ENCODE results near the gene IGFBP2.

IGFBP2 gene

DNA sequence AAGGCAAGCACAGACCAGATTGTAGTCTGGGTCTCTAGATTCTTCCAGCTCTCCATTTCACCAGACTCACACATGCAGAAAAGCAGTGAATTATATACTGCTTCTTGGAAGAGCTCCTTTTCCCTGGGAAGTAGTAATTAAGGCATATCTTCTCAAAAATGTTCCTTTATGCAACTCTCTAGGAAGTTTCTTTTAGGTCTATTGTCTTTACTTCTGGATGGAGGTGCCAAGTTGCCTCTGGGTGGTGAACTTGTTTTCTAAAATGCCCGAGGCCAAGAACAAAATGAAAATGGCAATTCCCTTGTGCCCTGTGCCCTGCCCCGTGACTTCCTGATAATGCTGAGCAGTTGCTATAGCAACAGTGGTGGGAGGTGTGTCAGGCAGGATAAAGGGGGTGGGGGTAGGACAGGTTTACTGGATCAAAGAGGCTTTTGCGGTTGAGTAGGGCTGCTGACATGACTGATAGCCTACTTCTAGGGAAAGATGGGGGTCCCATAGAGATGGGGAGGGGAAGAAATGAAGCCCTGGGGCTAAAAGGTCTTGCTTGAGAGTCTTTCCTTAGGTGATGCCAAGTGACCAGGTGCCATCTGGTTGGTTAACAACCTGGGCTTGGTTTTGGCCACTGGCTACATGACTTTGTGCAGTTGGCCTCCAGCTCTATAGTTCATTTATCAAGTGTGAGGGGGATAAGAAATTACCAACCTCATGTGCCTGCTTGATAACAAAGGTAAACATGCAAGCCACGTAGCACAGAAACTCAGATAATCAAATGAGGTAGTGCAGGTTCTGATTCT, 11.8 kb downstream of the IGFBP2 start:
- no peak for DNase-seq

DNA sequence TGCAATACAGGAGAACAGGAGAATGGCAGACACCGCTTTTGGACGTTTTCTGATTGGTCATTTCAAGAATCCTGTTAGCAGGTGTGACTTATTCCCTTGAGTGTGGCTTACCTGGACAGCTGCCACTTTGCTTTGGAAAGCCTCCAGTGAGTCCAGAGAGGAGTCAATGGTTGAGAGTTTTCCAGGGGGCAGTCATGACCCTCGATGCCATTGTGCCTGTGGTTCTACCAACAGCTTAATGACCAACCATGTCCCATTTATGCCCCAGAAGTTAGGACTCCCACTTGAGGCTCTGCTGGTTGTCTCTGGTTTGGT, 12.4 kb downstream of the IGFBP2 start:
- DNase-seq = no peak

DNA sequence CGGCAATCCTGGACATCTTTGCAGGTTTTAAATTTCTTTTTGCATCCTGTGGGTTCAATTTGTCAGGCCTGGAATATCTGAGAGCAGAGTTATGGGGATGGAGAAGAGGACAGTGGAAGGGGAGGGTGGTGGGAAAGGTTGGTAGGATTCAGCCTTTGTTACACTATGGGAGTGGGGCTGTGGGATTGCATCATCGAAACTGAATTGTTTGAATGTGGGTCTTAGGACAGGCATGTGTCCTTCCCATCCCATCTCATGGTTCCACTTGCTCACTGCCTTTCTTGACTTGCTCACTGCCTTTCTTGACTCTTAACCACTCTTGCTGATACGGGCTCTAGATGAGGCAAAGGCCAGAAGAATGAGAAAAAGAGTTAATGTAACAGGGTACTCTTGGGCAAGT, 12.9 kb downstream of the IGFBP2 start:
- no peak for DNase-seq

DNA sequence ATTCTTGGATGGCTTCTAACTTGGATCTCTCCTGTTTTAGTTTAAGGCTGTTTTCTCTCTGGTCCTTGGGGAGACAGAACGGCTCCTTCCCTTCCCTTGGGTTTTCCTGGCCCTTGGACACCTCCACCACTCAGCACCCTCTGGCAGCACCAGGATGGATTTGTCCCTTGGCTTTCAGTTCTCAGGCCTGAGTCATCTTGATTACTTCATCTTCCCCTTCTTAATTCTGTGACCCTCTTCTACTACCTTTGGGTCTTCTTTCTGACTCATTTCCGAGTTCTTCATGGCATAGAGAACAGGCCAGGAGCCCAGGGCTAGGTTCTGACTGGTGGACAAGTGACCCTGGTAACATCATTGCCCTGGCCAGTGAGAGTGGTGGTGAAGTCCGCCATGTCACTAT, 14.9 kb downstream of the IGFBP2 start:
- no peak for DNase-seq

DNA sequence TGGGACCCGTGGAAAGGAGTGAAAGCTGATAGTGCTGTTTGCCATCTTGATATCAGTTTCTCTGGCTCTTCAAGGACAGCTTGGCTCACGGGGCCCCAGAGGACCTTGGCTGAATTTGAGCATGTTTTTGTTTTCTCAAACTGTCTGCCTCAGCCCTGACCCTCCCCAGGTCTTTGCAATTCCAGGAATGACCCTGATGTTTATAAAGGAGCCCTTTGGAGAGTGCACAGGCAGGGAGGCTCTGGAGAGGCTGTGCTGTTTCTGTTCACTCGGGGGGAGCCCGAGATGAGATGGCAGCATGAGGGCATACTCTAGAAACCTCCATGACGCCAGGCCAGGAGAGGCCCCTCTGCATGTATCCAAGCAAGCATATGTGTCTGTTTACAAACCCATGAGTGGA, 16.4 kb downstream of the IGFBP2 start:
- no peak for DNase-seq

DNA sequence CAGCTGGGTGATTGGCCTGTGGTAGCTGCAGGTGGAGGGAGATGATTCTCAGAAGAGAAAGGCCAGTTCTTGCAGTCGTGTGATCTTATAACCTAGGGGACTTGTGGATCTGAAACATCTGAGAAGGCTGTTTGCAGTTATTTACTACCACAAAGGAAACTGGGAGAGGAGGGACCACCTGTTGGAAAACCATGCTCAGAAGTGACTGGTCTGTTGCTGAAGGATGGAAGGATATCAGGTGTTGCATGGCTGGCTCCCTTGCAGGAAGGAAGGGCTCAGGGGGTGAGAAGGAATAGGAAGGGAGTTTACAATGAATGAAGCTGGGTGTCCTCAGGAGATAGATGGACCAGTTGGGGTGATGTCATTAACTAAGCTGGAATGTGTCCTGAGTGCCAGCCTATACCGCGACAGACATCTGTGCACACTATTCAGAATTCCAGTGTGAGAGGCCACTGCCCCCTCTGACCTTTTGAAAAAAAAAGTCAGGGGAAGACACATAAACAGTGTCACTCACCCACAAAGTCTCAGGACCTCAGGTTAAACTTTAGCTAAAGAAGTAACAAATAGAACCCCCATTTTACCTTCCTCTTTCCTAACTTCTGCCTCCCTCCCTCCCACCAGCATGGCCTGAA, 17.5 kb downstream of the IGFBP2 start:
- DNase-seq = no peak

DNA sequence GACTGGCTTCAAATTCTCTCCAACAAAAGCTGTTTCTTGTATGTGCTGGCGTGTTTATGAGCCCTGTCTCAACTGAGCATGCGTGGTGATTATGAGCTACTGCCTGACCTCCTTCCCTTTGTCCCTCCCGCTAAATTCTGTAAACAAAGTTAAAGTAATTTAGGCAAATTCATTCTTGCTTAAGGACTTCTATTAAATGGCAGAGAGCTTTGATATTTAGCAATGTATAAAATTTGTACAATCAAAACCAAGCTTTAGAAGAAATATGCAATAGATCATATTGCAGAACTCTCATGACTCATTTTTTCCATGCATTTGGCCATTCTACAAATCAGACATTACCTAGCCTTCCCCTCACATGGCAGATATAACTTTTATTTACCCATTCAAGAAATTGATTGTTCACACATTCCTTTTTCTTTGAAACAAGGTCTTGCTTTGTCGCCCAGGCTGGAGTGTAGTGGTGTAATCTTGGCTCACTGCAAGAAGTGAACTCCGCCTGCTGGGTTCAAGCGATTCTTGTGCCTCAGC, 18.2 kb downstream of the IGFBP2 start:
- no peak for DNase-seq

DNA sequence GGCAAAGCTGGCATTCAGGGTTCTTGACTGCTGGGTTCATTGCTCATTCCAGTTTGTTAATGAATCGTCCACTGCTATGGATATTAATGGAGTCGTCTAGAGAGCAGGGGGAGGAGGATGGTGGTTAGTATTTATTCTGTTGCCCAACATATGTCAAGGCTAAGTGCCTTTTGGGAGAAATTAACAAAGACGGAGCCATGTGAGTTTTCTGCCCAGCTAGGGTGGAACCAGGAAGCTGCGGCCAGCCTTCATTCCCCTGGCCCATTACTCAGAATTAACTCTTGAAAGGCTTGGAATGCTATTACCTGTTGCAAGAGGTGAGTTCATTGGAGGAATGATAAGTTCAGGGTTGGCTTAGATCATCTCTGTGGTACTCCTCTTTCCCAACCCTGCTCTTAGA, 19.3 kb downstream of the IGFBP2 start:
- no peak for DNase-seq

DNA sequence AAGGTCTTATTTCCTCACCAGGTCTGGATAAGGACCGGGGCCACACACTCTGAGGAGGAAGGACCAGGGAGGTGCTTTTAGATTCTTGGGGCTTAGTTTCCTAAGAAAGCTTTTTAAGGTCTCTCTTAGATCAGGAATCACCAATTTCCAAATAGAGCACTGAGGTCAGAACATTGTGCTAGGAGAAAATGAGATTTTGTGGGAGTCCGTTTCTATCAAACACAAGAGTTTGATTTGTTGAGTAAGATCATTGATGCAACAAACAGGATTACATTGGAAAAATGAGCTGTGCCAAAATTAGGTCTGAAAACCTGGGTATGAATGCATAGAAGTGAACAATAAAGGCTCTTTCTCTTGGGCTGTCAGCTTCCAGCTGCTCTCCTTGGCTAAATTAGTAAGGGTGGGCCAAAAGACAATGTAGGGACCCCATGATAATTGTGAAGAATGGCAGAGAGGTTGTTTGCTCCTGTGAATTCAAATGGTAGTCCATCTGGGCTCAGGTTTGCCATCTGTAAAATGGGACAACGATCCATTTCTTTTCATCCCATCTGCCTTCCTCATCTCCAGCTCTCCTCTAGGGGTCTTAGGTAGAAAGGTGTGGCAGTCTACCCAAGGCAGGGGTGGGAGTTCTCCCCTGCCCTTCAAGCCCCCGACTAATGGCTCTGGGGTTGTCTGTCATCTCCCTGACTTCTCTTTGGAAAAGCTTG, 20.0 kb downstream of the IGFBP2 start:
- DNase-seq = no peak

DNA sequence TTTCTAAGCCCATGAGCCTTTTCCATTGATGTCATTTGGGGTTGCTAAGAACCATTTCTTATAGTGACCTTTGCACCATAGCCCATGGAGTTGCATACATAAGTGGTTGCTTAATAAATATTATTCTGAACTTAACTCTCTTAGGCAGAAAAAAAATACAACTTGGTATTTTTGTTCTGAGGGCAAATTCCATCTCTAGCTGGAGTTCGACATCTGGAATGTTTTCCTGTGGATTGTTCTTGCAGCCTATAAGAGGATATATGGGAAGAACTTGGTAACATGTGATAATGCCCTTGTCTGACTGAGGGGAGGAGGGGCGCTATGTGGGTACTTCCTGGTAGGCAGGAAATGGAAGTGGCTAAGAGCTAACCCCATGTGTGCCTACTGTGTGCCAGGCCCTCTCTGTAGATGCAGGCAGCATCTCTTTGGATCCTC, 20.7 kb downstream of the IGFBP2 start:
- DNase-seq = no peak

DNA sequence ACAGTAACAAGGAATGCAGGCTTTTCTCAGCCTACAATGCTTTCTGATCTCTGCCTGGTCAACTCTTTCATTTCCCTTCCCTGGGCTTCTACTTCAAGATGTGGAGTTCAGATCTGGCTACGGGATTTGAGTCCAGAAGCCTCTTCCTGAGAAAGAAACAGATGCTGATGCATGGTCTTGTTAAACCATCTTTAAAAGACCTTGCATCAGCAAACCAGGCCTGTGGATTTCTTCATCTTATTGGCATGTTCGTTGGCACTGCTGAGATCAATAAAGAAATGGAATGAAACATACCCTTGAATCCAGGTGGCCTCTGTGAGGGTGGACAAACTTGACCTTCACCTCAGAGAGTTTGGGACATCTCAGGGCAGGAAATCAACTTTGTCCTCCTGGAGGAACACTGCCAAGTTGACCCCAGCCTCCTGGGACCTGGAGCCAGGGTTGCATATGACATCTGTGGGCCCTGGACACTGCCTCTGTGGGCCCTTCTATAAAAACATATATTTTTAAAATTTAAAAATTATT, 21.4 kb downstream of the IGFBP2 start:
- no peak for DNase-seq

DNA sequence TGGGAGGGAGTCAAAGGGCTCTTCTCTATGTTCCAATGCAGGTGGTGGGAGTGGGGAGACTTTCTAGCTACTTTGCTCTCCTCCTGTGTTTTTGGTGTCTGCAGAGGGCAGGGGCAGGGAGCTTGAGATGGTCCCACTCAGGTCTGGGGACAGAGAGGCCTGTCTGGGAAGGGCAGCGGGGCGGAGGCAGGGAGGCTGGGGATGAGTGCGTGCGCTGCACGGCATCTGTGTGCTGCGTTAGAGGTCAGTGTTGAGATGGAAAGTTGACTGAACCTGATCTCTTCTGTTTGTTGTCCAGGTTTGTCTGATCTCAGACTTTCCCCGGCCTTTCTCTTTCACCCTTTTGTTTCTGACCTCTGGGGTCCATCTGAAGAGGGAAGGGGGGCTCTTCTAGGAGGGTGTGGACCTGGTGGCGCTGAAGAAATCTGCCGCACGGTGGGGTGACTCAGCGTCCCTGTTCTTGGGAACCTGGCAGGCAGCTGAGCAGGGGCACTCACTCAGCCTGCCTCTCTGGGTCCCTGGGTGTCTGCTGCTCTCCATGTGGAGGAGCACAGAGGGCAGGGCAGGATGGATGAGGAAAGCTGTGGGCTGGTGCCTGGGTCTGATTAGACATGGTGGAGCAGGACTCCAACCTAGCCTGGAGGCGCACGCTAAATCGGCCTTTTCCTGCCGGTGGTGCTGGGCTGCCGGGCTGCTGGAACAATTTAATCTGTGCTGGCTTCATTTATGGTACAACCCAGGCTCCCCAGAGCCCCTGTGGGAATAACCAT, 24.1 kb downstream of the IGFBP2 start:
- DNase-seq = no peak

DNA sequence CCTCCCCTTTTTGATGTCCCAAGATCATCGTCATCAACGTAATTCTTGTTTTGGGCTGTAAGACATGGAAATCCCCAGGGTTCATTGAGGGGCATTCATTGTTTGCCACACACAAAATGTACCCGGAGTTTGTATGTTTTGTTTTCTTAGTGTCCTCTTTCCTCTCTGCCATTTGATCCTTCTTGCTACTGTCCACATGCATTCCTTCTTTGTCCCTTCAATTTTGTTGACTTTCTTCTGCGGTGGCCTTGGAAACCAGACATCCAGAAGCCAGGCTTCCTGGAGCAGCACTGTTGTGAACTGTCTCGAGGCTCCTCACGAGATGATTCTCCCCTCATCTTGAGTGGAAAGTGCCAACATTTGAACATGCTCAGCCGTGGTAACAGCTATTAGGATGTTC, 24.8 kb downstream of the IGFBP2 start:
- DNase-seq = no peak

DNA sequence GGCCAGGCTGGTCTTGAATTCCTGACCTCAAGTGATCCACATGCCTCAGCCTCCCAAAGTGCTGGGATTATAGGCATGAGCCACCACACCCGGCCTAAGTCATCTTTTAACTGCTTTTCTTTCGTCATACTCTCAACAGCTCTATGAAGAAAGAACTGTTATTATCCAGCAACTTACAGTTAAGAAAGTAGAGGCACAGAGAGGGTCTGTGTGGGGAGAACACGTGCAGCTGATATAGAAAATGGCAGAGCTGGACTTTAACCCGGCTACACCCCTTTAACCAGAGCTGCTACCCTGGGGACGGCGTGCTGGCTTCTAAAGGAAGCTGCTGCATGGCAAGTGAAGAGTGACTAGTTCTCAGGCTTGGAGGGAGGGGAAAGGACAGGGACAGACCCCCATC, 25.5 kb downstream of the IGFBP2 start:
- no peak for DNase-seq

DNA sequence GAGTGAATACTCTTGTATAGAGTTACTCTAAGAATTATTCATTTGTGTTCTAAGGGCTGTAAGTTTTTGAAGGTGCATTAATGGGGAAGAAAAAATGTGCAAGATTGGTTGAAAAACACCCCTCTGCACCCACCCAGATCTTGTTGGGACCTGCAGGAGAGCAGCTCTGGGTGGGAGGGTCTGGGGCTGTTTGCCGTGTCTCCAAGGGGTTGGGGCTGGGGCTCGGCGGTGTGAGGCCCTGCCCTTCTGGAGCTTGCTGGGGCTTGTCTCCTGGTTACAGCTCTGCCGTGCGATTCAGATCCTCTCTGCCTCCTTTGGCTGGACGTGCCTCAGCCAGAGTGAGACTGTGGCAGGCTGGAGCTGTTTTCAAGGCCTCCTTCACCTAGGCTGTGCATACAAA, 26.1 kb downstream of the IGFBP2 start:
- no peak for DNase-seq

DNA sequence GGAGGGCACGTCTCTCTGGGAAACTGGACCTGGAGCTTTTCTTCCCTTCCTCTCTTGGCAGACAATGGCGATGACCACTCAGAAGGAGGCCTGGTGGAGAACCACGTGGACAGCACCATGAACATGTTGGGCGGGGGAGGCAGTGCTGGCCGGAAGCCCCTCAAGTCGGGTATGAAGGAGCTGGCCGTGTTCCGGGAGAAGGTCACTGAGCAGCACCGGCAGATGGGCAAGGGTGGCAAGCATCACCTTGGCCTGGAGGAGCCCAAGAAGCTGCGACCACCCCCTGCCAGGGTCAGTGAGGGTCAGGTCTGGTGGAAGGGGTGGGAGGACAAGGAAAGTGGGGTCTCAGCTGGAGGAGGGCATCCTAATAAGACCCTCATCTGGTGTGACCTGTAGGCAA, 27.3 kb downstream of the IGFBP2 start:
- DNase-seq = no peak

DNA sequence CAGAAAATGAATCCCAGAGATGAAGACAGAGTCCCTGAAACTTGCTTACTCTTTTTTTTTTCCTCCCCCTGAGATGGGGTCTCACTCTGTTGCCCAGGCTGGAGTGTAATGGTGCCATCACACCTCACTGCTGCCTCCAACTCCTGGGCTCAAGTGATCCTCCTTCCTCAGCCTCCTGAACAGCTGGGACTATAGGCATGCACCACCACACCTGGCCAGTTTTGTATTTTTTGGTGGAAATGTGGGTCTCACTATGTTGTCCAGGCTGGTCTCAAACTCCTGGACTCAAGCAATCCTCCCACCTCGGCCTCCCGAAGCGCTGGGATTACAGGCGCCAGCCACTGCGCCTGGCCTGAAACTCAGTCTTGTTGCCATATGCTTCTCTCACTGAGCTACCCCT, 27.8 kb downstream of the IGFBP2 start:
- no peak for DNase-seq

DNA sequence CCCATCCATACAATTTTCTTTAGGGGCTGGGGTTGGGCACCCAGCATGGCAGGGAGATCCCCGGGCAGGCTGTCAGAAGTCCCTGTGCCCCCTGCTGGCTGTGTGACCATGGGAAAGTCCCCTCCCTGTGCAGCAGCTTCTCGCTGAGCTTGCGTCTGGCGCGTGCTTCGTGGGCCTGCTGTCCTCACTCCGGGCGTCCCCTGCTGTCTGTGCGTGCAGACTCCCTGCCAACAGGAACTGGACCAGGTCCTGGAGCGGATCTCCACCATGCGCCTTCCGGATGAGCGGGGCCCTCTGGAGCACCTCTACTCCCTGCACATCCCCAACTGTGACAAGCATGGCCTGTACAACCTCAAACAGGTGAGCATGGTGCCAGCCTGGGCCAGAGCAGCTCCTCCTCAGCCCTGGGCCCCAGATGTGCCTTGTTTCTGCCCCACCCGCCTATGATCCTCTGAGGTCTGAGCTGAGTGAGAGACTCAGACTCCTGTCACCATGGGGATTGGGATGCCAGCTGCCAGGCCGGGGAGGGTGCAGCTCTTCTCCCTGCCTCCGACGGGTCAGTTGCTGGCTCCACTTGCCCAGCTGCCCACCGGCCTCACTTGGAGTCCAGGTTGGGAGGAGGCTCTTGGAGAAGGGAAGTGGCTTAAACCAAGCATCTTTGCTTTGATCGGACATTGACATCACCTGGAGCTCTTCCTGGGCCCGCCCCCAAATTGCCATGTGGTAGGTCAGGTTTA, 28.6 kb downstream of the IGFBP2 start:
- no peak for DNase-seq

DNA sequence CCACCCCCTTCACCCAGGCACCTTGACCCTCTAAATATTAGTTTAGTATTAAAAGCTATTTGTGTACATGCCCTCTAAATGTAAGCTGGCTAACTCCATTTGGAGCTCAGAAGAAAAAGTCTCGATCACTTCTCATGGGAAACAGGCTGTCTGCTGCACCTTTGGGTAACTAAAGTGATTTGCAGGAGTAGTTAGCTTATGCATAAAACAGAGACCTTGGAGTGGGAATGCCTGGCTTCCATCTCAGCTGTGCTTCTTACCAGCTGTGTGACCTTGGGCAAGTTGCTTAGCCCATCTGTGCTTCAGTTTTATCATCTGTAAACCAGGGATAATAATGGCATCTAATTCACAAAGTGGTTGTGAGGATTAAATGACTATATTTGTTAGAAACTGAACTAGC, 29.9 kb downstream of the IGFBP2 start:
- DNase-seq = no peak

DNA sequence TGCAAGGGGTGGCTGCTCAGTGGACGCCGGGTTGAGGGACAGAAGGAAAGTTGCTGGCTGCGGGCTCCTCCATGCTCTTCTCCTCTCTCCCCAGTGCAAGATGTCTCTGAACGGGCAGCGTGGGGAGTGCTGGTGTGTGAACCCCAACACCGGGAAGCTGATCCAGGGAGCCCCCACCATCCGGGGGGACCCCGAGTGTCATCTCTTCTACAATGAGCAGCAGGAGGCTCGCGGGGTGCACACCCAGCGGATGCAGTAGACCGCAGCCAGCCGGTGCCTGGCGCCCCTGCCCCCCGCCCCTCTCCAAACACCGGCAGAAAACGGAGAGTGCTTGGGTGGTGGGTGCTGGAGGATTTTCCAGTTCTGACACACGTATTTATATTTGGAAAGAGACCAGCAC, 30.6 kb downstream of the IGFBP2 start:
- no peak for DNase-seq

DNA sequence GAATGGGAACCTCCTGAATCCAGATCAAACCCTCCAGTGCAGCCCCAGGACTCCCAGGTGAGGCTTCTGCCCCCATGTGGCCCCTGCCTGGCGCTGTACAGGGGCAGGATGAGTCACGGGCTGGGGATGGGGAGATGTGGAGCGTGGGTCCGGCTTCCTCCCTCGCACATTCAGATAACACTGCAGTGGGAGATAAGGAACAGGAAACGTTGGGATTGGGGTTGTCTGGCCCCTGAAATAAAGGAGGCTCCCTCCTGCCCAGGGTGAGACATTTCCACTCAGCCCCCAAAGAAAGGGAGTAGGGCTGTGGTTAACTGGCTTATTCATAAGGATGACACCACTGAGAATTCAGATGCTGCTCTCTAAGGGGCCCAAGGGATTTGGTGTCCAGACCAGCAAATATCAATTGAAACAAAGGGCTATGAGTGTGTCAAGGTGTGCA, 31.4 kb downstream of the IGFBP2 start:
- no peak for DNase-seq

DNA sequence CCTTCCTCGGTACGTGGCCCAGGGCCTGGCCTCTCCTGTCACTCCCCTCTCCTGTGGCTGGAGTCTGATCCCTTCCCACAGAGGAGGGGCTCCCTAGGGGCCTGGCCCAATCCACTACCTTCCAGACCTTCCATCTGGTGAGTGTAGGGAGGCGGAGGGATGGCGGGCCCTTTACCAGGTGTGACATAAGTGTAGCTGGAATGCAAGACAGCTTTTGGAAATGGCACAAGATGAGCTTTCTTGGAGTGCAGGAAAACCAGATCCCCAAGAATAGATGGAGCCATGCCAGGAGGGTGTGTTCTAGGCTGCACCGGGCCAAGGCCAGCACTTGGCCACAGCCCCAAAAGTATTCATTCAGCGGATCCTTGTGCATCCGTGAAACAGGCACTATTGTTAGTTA, 32.0 kb downstream of the IGFBP2 start:
- DNase-seq = no peak
